Left renal pelvis (tissue), 4 donors: ENCODE measurements around the gene MUSTN1. TPM values are rescaled to one million over a fixed set of nuclear protein-coding genes. Genes with fewer than 3 reads are reported as not detected.

ENCODE experiments used
- DNase-seq, 4 donors: peaks; one replicate each; pipeline ENCODE4 v3.0.0-alpha.2; 2013; ENCODE audit warnings: low read depth in 4 of 4, low spot score in 3 of 4
- polyA plus RNA-seq, 4 donors: library from polyadenylated mRNA; unstranded; fragments of 120-200 nt; gene quantifications; one replicate each; pipeline ENCODE4 v1.2.1, GENCODE V29; 2013; ENCODE audit not compliant: insufficient read length in 4 of 4

The MUSTN1 gene
- polyA plus RNA-seq, 4 donors, result 0.34 to 1.7 (median 0.45) TPM; not detected in 1

DNA sequence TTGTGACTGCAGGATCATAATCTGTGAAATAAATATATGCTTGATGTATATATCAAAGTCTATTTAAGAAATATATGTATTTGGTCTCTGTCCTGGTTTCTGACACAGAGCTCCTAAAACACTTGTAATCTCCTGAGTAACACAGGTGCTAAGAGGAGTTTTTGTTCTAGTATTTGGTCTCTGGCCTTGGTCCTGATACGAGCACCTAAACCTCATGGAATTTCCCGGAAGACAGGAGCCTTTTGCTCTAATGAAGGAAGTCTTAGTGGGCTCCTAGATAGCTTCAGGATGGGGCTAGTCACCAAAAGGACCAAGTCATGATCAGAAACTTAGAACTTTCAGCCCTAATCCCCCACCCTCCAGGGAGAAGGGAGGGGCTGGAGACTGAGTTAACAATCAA lies 19.2 kb upstream of the MUSTN1 start:
- DNase-seq, result no peak

DNA sequence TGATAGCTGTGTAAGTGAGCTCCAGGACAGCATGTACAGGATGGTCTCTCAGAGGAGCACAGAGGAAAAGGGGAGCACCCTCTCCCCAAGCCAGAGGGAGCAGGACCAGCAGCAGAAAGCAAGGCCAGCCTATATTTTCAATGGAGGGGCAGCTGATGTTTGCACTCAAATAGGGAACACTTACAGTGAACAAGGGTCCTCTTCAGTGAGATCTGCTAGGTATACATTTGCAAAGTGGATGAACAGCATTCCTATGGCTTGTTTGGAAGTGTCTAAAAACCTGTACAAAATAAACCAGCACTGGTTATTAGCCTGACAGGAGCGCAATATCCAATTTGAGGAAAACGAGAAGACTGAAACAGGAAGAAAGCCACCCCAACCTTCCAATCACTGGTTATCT lies 17.6 kb upstream of the MUSTN1 start:
- DNase-seq, result no peak

DNA sequence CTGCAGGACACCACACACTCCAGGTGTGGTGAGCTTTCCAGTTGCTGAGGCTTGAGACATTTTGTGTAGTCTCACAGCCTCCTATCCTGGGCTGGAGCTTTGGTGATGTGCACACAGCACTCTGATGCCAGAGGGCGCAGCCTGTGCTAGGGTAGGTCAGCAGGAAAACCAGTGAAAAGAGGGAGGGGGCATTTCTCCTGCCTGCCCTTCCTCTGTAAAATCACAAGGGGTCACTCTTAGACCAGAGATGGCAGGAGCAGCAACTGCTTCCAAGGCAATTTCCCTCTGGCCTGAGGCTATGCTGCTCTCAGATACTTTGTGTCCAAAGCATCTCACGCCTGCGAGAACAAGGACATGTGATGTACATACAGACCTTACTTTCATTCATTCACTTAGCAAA lies 16.5 kb upstream of the MUSTN1 start:
- no peak for DNase-seq

DNA sequence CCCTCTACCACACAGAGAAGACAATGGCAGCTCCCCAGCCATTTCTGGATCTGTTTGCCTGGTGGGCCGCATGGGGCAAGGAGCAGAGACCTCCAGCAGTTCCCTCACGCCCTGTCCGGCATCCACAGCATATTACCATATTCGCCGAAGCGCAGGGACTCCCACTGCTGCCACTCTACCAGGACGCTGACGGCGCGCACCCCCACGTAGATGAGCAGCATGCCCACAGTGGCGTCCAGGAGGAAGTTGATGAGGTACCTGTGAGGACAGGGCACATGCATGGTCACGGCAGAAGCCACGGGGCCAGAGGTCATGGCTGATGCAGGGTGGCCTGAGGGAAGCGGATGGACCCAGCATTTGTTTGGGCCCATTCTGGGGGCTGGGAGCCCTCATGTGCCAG lies 14.8 kb upstream of the MUSTN1 start:
- no peak for DNase-seq

DNA sequence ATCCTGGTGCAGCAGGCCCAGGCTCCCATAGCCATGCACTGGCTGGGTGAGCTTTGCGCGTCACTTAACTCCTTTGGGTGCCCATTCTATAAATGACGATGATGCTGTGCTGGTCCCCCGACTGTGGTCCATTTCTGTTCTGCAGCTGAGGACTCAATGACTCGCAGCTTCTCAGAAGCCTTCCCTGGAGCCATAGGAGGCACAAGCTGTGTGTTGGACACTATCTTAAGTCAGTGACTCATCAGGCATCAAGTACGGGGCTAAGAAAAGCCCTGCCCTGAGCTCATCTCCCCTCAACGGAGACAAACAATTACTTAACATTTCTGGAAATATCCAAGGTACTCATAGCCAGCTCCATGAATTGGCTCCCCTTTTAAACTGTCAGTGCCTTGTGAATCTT lies 13.8 kb upstream of the MUSTN1 start:
- no peak for DNase-seq

DNA sequence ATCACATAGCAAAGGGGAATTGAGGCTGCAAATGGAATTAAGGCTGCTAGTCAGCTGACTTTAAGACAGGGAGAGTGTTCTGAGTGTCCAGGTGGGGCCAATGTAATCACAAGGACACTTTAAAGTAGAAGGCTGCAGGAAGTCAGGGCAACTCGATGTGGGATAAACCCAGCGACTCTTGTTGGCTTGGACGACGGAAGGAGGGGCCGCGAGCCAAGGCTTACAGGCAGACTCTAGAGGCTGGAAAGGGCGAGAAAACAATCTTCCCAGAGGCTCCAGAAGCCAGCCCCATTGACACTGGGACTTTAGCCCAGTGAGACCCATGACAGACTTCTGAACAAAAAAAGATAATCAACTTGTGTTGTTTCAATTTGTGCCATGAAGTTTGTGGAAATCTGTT lies 12.9 kb upstream of the MUSTN1 start:
- no peak for DNase-seq

DNA sequence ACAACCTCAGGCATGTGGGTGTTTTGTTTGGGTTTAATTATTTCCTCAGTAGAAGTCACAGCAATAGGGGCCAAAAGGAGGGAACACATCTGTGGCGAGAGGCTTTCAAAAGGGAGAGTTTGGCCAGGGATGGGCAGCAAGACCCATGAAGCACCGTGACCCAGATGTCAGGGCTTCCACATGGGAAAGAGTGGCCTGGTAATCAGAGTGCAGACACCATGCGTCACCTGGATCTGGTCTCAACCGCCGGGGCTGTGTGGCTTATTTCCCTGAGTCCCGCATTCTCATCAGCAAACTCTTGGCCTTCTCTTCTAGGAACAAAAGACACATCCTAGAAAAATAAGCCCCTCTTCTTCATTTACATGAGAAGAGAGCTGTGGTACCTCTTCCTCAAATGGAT lies 12.4 kb upstream of the MUSTN1 start:
- DNase-seq, result no peak

DNA sequence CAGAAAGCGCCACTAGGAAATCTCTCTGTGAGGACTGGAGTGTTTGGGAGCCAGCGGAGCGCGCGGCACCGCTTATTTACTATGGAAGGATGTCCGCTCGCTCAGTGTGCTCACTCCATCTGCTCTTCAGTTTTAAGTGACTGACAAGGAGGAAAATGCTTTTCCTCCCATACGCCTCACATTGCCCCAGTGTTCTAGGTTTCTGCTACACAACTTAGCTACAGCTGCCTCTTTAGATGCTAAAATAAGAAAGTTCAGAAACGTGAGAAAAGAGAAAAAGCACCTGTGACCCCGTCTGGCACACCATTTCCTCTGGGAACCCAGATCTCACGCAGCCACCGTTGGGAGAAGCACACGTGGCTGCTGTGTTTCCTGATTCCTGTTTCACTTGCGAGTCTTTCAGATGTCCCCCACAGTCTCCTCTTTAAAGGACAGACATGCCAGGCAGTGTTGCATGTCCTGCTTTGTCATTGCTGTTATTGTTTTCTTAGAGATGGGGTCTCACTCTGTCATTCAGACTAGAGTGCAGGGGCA lies 11.7 kb upstream of the MUSTN1 start:
- no peak for DNase-seq

DNA sequence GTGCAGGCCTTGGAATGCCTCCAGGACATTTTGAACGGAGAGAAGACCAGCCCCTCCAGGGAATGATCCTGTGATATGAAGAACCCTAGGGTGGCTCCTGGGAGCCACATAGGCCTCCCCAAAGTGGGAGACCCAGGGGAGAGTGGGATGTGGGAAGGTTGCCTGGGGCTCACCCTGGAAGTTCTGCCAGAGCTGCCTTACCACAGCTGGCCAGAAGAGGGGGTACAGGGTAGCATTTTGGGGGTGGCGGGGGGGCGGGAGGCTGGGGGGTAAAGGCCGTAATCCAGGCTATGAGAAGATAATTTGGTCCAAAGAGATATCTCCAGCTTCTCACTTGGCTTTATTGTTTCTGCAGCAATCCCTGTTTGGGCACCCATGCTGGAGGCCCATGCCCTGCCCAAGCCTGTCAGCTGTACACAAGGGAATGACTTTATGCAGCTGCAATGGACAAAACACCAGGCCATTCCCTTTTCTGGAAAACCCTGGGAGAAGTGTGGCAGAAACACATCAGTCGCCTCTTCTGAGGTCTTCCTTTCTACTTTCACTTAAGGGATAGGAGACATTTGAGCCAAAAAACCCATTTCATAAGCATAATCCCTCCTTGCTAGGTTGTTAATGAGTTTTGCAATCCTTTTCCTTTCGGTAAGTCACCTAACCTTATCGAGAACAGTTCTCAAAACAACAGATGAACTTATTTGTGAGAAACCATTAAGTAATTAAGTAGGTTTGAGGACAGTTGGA lies 11.0 kb upstream of the MUSTN1 start:
- DNase-seq, result no peak

DNA sequence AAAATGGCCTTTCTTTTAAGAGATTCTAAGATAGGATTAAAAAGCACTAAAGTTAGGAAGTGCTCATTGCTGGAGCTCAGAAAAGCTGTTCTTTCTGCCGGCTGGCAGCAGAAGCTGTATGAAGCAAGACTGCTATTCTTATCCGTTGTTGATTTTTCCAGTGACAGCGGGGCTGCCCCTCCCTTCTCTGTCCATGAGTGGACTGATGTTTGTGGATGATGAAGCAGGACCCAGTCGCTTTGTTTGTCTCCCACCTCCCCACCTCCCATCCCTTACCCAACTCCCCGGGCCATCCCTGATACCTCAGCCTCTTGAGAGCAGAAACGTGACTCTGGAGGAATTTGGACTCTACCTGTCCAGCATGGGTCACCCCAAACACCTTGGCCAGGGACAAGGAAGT lies 10.3 kb upstream of the MUSTN1 start:
- no peak for DNase-seq

DNA sequence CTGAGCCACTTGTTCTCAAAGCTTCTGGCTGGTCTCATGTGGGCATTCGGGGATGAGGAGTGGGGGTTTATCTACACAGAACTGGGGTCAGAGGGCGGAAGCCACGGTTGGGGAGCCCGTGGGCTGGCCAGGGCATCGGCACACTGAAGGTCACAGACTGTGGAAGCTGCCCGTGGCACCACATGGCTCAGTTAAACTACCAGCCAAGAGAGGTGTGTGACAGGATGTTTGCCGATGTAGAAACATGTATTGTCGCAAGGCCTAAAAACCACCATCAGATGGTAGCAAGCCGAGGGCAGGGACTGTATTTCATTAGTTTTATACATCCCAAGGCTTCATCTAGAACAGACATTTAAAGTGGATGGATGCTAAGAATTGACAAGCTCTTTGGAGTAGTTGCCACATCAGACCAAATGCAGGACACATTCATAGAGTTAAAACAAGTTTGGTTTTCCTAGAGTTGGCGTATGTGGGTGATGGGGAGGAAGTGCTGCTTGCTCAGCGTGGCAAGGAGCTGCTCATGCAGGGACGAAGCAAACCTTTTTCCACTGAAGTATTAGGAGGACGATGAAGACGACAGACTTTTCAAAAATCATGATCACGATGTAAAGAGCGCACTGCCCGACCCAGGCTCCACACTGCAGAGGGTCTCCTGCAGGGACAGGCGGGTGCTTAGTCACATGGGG lies 9.6 kb upstream of the MUSTN1 start:
- no peak for DNase-seq

DNA sequence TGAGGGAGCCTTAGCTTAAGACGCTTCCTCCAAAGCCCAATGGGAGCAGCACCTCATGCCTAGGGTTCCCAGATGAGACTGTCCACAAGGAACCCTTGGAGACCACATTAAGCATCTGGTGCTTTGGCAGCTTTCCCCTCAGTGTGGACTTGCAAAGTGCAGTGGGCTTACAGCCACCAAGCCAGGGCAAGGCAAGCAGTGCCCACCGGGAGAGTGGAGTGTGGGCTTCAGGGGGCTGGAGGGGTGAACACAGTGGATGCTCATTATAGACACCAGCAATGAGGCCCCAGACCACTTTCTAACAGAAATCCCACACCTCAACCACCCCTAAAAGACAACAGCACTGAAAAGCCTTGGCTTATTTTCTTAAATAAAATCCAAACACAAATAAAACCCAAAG lies 9.1 kb upstream of the MUSTN1 start:
- no peak for DNase-seq

DNA sequence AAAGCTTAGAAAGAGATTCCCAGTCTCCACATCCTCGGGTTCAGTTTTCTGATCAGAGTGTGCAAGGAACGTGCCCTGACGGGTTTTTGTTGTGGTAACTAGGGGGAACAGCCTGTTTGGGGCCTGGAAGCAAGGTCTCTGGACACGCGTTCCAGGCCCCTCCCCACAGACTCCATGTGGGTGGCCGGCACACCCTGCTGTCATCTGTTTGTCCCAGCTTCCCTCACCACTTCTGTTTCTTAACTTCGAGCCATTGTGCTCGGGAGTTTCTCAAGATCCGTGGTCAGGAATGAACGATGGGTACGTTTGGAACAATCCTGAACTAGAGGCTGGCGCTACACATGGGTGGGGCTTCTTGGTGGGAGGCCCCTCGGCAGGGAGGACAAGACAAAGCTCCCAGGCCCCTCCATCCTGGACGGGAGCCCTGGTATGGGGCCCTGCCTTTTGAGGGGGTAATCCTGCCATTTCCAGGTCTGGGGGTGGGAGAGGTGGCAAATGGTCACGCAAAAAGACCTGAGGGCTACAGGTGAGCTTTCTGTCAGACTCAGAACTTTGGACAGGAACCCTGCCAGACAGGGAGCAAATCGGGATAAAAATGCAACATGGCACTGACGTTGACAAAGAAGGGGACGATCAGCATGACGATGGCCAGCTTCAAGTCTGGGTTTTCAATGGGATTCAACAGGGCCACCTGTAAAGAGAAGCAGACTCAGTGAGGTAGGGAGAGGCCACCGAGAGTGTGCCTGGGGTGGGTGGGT lies 8.5 kb upstream of the MUSTN1 start:
- DNase-seq, result no peak

DNA sequence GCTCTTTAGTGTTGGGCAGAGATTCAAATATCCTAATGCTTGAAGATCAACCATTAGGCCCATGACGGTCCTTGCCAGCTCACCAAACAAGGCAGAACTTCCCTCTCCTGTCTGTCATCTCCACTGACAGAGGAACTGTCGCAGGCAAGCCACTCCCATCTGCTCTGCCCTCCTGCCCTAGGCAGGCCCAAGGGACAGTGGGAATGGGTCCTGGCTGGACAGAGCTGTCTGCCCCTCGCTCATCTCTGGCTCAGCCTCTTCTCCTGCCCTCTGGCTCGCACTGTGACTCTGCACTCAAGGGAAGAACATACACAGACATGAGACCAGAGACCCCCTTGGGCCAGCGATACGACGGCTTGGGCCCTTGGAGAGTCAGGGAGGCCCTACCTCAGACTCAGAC lies 7.6 kb upstream of the MUSTN1 start:
- DNase-seq, result no peak

DNA sequence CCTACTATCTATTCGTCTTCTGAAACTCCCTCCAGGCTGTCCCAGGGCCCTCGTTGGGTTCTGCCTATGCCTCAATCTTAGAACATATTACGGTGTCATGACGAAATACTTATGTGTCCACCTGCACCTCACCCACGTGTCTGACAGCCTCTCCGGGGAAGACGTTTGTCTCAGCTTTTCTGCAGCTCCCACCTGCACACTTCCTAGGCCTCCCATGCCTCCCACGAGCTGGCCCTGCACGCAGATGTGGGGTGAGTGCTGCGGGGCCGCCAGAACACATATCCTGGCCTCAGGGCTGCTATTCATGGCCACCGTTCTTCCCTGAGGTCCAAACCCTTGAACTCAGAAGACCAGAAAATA lies 7.1 kb upstream of the MUSTN1 start:
- DNase-seq, result no peak

DNA sequence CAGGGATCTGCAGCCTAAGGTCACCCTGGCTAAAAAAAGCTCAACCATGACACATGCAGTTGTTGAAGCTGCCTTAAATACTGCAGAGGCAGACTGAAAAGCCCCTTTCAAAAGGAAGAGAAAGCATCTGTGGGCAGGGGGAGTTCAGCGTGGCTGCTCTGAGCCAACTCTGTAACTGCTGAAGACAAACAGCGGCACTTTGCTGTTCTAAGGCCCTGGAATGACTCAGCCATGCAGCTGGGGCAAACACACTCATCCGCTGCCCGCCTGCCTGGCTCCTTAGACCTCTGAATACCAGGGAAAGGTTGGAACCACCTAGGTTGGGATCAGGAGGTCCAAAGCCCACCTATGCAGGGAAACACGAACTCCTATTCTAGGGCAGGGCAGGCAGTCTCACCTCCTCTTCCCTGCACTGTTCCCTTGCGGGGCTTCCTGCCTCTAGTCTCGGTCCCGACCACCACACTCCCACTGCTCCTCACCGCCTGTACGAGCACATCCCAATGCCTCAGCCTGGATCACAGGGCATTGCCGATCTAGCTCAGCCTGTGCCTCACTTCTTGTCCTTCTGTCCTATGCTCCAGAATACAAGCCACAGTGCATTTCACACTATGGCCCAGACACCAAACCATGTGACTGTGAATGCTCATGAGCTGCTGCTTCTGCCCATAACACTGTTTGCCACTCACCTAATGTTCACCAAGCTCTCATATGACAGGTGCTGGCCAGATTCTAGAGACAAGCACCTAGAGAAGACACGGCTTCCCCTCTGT lies 6.6 kb upstream of the MUSTN1 start:
- no peak for DNase-seq

DNA sequence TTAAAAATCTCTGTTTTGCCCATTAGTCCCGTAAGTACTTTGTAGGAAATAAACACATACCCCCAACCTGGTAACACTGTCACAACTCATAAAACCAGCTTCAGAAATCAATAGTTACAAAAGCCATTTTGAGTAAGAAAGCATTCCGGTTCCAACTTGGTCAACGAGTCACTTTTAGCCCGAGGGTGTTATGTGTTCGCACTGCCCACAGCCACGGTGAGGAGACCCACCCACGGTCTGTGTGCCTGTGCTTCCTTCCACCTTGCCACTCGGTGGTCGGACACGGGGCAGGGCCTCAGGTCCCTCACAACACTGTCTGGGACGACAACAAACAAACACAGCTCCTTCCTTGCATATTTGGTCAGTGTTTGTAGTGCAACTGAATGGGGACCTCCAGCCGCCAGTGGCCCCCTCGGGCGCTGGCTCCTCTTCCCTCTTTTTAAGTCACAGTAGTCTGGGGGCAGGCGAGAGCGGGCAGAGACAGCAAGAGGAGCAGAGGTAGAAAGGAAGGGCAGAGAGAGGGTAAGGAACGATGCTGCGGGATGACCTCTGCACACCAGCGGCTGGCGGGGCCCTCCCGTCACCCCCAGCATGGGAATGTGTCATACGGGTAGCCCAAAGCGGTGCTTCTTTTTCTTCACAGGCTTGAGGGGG lies 5.2 kb upstream of the MUSTN1 start:
- no peak for DNase-seq

DNA sequence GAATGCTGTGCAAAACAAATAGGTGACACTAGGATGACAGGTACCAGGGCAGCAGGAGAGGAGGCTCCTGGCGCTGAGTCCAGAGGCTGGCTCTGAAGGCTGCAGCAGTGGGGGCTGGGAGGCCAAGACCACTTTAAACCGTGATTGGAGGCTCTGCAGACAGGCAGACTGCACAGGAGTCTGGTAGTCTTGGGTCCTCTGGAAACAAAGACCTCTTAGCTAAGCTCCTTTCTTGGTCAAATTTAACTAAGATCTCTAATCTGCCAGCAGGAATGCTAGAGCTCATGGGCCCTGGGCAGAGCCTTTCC lies 4.4 kb upstream of the MUSTN1 start:
- no peak for DNase-seq

DNA sequence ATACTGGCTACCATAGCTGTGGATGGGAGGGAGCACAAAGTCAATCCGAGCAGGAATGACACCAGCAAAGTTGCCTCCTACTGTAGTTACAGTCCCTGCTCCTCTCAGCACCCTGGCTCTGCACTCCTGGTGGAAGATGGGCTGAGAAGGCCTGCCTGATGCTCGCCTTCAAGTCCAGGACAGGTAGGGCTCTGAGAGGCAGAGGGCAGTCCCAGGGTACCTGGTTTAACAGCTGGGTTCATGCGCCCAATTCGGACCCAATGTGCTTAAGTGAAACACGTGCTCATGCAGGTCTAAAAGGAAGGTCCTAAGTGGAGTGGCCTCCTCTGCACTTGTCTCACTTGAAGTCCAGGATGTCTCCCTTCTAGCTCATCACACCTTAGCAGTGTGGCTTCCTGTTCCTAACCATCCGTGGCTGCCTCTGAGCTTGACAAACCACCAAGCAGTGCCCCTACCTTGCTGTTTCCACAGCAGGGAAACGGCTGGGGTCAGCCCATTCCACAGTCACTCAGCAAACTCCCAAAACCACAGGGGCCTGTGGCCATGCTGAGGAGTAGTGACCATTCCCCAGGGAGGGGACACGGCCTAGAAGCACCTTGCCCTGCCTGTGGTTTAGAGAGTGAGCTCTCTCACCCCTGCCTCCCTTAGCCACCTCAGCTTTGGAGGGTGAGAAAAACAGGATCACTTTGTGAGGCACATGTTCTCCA lies 3.9 kb upstream of the MUSTN1 start:
- DNase-seq, result no peak

DNA sequence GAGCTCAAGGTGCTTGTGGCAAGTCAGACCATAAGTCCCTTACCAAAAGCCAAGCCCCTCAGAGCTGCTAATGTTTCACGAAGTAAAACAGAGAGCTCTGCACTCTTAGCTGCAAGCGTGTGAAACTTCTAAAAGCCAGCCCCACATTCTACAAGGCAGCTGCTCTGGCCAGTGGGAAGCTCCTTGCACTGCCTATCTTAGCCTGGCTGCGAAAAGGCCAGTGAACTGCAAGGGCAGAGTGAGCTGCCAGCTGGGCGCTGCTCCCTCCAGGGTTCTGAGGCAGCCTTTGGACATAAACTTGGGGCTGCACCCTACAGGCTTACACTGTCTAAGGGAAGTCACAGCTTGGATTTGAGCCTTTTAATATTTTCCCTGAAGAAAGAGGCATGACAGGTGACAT lies 2.2 kb upstream of the MUSTN1 start:
- DNase-seq, result no peak
